ENCODE results near the gene SLC38A5.

SLC38A5 gene

GRCh38 chrX:48514868-48515460 is 44.9 kb upstream of the SLC38A5 start:
- no peaks in the 10 kb centered on the region for H3K9me3 ChIP-seq (ENCODE audit: control insufficient read depth, low read length)
- H2AFZ ChIP-seq, result no peak overlapping the region
- H3K36me3 ChIP-seq (ENCODE audit: control insufficient read depth, insufficient read depth, low read length), result no peaks in the 10 kb centered on the region
- H3K9ac ChIP-seq, result no peak overlapping the region
- no peaks in the 10 kb centered on the region for H3K4me1 ChIP-seq
- H3K27me3 ChIP-seq (ENCODE audit: control insufficient read depth, insufficient read depth, low read length), result no peaks in the 10 kb centered on the region
- no peak overlapping the region for H3K4me2 ChIP-seq (ENCODE audit: low read length)
- TF ChIP-seq CTCF (IDR thresholded peaks at IDR 0.05), result no peak
- no peak overlapping the region for H3K4me3 ChIP-seq (ENCODE audit: low read depth, low read length)
- no peaks in the 10 kb centered on the region for H3K79me2 ChIP-seq
- H3K27ac ChIP-seq, result no peak overlapping the region

GRCh38 chrX:48514126-48514806 is 44.2 kb upstream of the SLC38A5 start:
- Histone ChIP-seq H3K9ac (no peak overlapping the region), H3K9me3 (ENCODE audit: control insufficient read depth, low read length) (no peaks in the 10 kb centered on the region), H3K4me1 (no peaks in the 10 kb centered on the region), H3K4me3 (ENCODE audit: low read depth, low read length) (no peak overlapping the region), H3K79me2 (no peaks in the 10 kb centered on the region), H3K36me3 (ENCODE audit: control insufficient read depth, insufficient read depth, low read length) (no peaks in the 10 kb centered on the region), H3K27me3 (ENCODE audit: control insufficient read depth, insufficient read depth, low read length) (no peaks in the 10 kb centered on the region), H3K4me2 (ENCODE audit: low read length) (no peak overlapping the region), H2AFZ (no peak overlapping the region), H3K27ac (no peak overlapping the region)
- no peak for TF ChIP-seq CTCF (IDR thresholded peaks at IDR 0.05)

- no peak overlapping the region for H2AFZ ChIP-seq
- no peaks in the 10 kb centered on the region for H3K4me1 ChIP-seq
- no peak overlapping the region for H3K4me3 ChIP-seq (ENCODE audit: low read depth, low read length)
- no peak overlapping the region for H3K27ac ChIP-seq
- no peak overlapping the region for H3K4me2 ChIP-seq (ENCODE audit: low read length)
- no peaks in the 10 kb centered on the region for H3K9me3 ChIP-seq (ENCODE audit: control insufficient read depth, low read length)
- TF ChIP-seq CTCF (IDR thresholded peaks at IDR 0.05), result no peak
- H3K79me2 ChIP-seq, result no peaks in the 10 kb centered on the region
- H3K9ac ChIP-seq, result no peak overlapping the region
- no peaks in the 10 kb centered on the region for H3K27me3 ChIP-seq (ENCODE audit: control insufficient read depth, insufficient read depth, low read length)
- H3K36me3 ChIP-seq (ENCODE audit: control insufficient read depth, insufficient read depth, low read length), result no peaks in the 10 kb centered on the region
Observed at GRCh38 chrX:48513670-48514069, 43.6 kb upstream of the SLC38A5 start.

- no peak for TF ChIP-seq CTCF (IDR thresholded peaks at IDR 0.05)
Observed at GRCh38 chrX:48512371-48512935, 42.4 kb upstream of the SLC38A5 start.

More at GRCh38 chrX:48512371-48512935, 42.4 kb upstream of the SLC38A5 start:
- Histone ChIP-seq H3K4me3 (ENCODE audit: low read depth, low read length) (no peak overlapping the region), H3K4me1 (no peaks in the 10 kb centered on the region), H2AFZ (no peak overlapping the region), H3K79me2 (no peaks in the 10 kb centered on the region), H3K27ac (no peak overlapping the region), H3K9me3 (ENCODE audit: control insufficient read depth, low read length) (no peaks in the 10 kb centered on the region), H3K9ac (no peak overlapping the region), H3K4me2 (ENCODE audit: low read length) (no peak overlapping the region), H3K36me3 (ENCODE audit: control insufficient read depth, insufficient read depth, low read length) (no peaks in the 10 kb centered on the region), H3K27me3 (ENCODE audit: control insufficient read depth, insufficient read depth, low read length) (no peaks in the 10 kb centered on the region)
